Glutamatergic neuron (in vitro differentiated cells): ENCODE results near the gene STK25. TPM values are rescaled to one million over a fixed set of nuclear protein-coding genes. Genes with fewer than 3 reads are reported as not detected.

ENCODE experiments used
- DNase-seq: peaks from one replicate; pipeline ENCODE4 v3.0.0; 2022
- H3K27ac Mint-ChIP-seq: one replicate; pipeline ENCODE4 v1.8.0; 2020; ENCODE audit warnings: mild to moderate bottlenecking, mixed read lengths, inconsistent platforms; ENCODE audit not compliant: unreplicated experiment
- H3K27me3 Mint-ChIP-seq: one replicate; pipeline ENCODE4 v1.8.0; 2020; ENCODE audit warnings: mild to moderate bottlenecking, moderate library complexity, mixed read lengths, inconsistent platforms; ENCODE audit not compliant: unreplicated experiment
- H3K36me3 Mint-ChIP-seq: one replicate; pipeline ENCODE4 v1.8.0; 2020; ENCODE audit warnings: mild to moderate bottlenecking, mixed read lengths, inconsistent platforms; ENCODE audit not compliant: unreplicated experiment
- H3K4me1 Mint-ChIP-seq: one replicate; pipeline ENCODE4 v1.8.0; 2020; ENCODE audit warnings: mild to moderate bottlenecking, low read depth, mixed read lengths, inconsistent platforms; ENCODE audit not compliant: unreplicated experiment
- H3K4me3 Mint-ChIP-seq: one replicate; pipeline ENCODE4 v1.8.0; 2020; ENCODE audit warnings: mild to moderate bottlenecking, mixed read lengths, inconsistent platforms; ENCODE audit not compliant: unreplicated experiment
- H3K9me3 Mint-ChIP-seq: one replicate; pipeline ENCODE4 v1.8.0; 2020; ENCODE audit warnings: mild to moderate bottlenecking, moderate library complexity, mixed read lengths, inconsistent platforms; ENCODE audit not compliant: unreplicated experiment
- microRNA-seq: library from miRNA; unstranded; fragments of <30 nt; microRNA quantifications from one replicate; pipeline ENCODE4, GENCODE V29; 2020; ENCODE audit not compliant: unreplicated experiment
- total RNA-seq: library from RNA; stranded (reverse); fragmentation: NEBNext Ultra II Directional; extraction: Animal tissue kit (Norgen Biotek cat#: 25700); gene quantifications from one replicate; pipeline ENCODE4 v1.2.1, GENCODE V29; 2021; ENCODE audit not compliant: unreplicated experiment
- TF ChIP-seq, protein P1 (sequence below): fragments of 200-600 bp; sonication (generic); IDR thresholded peaks from one replicate; pipeline ENCODE4 v1.5.0; 2021; ENCODE audit not compliant: partially characterized antibody, unreplicated experiment

STK25 gene
- total RNA-seq, 1 donor from 2014 or later = 347 TPM

DNA sequence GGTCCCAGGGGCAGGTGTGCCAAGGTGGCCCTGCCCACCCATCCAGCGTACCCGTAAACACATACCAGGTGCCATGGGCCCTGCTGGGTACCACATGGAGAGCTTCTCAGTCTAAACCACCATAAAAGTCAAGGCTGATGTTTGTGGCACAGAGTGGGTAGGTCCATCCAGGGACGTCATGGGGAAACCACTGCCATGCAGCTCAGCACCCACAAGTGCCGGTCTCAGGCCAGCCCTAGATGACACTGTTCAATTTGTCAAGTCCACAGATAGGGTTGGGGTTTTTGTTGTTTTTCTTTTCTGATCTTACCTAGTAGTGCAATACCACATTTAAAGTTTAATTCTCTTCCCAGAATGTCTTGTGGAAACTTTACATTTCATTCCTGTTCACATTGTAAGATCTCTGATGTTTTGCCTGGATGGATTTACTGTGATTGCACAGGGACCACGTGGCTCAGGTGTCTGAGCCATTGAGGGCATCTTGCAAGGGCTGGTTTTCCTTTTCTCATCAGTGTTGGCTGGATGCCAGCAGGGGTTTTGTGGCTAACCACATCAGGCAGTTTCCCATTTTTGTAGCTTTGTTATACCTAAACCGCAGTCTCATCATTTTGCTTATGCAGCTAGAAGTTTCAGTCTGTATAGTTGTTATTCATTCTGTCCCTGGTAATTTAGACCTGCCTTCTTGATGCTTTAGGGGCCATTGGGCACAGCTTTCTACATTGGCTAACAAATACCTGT, 64.7 kb downstream of the STK25 start:
- Mint-ChIP-seq H3K4me3 (no peak overlapping the region), H3K36me3 (no peaks in the 10 kb centered on the region), H3K27ac (no peak overlapping the region), H3K4me1 (peaks cover 6% of the 10 kb centered on the region), H3K9me3 (no peaks in the 10 kb centered on the region), H3K27me3 (peaks cover 2% of the 10 kb centered on the region)
- TF ChIP-seq, protein P1, sequence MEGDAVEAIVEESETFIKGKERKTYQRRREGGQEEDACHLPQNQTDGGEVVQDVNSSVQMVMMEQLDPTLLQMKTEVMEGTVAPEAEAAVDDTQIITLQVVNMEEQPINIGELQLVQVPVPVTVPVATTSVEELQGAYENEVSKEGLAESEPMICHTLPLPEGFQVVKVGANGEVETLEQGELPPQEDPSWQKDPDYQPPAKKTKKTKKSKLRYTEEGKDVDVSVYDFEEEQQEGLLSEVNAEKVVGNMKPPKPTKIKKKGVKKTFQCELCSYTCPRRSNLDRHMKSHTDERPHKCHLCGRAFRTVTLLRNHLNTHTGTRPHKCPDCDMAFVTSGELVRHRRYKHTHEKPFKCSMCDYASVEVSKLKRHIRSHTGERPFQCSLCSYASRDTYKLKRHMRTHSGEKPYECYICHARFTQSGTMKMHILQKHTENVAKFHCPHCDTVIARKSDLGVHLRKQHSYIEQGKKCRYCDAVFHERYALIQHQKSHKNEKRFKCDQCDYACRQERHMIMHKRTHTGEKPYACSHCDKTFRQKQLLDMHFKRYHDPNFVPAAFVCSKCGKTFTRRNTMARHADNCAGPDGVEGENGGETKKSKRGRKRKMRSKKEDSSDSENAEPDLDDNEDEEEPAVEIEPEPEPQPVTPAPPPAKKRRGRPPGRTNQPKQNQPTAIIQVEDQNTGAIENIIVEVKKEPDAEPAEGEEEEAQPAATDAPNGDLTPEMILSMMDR = no peak
- DNase-seq = no peak

Small RNAs within 50 kb of the gene (microRNA-seq; reads per million reads assigned to microRNA genes)
- gene MIR3133 = not detected

Other genes starting within 250 kb of the STK25 start
- gene HDLBP, start 192.9 kb downstream of the STK25 start, total RNA-seq = 216 TPM
- 302 TPM for gene SEPTIN2, start 192.7 kb downstream of the STK25 start, total RNA-seq
- gene FARP2, start 152.3 kb downstream of the STK25 start, total RNA-seq = 67.7 TPM
- gene BOK, start 50.2 kb upstream of the STK25 start, total RNA-seq = 13.8 TPM
- gene THAP4, start 128.6 kb upstream of the STK25 start, total RNA-seq = 32.4 TPM
- gene ATG4B, start 129.1 kb upstream of the STK25 start, total RNA-seq = 115 TPM
- gene DTYMK, start 178.2 kb upstream of the STK25 start, total RNA-seq = 32.8 TPM
- 38.3 TPM for gene ING5, start 193.5 kb upstream of the STK25 start, total RNA-seq
- gene D2HGDH, start 226.0 kb upstream of the STK25 start, total RNA-seq = 12.5 TPM